Trophoblast cell (in vitro differentiated cells and primary cell): ENCODE results near the gene JARID2.

Experiments
- DNase-seq, 2 donors: peaks; one replicate each; pipeline ENCODE4 v3.0.0-alpha.2; 2016
- H2AFZ ChIP-seq: 2 replicates; pipeline ENCODE4 v1.6.1; 2013; ENCODE audit warnings: low read length, moderate library complexity, mild to moderate bottlenecking; ENCODE audit not compliant: insufficient read depth, poor library complexity
- H2AK5ac ChIP-seq: 2 replicates; pipeline ENCODE4 v1.6.1; 2013; ENCODE audit warnings: mild to moderate bottlenecking, low read length
- H2BK120ac ChIP-seq: 2 replicates; pipeline ENCODE4 v1.6.1; 2013; ENCODE audit warnings: low read length, mild to moderate bottlenecking, moderate library complexity; ENCODE audit not compliant: insufficient read depth, poor library complexity
- H2BK12ac ChIP-seq: 2 replicates; pipeline ENCODE4 v1.6.1; 2013; ENCODE audit warnings: mild to moderate bottlenecking, low read length, moderate library complexity
- H2BK5ac ChIP-seq: 2 replicates; pipeline ENCODE4 v1.6.1; 2013; ENCODE audit warnings: low read length, low read depth, moderate library complexity, mild to moderate bottlenecking; ENCODE audit not compliant: poor library complexity
- H3K14ac ChIP-seq: 2 replicates; pipeline ENCODE4 v1.6.1; 2013; ENCODE audit warnings: mild to moderate bottlenecking, low read length
- H3K18ac ChIP-seq: 2 replicates; pipeline ENCODE4 v1.6.1; 2013; ENCODE audit warnings: mild to moderate bottlenecking, low read length
- H3K23ac ChIP-seq: 2 replicates; pipeline ENCODE4 v1.6.1; 2013; ENCODE audit warnings: low read length
- H3K27ac ChIP-seq: 2 replicates; pipeline ENCODE4 v1.5.1; 2013; ENCODE audit warnings: low read depth, mild to moderate bottlenecking, inconsistent platforms, low read length, moderate library complexity
- H3K27me3 ChIP-seq: 2 replicates; pipeline ENCODE4 v1.6.1; 2013; ENCODE audit warnings: inconsistent platforms, mild to moderate bottlenecking, low read length, moderate library complexity; ENCODE audit not compliant: insufficient read depth
- H3K36me3 ChIP-seq, 2 experiments: 1 replicate in 1 of 2; 2 replicates in 1 of 2; pipeline ENCODE4 v1.6.1; 2013; ENCODE audit warnings: low read length in 2 of 2, mild to moderate bottlenecking in 2 of 2, moderate library complexity in 1 of 2; ENCODE audit not compliant: insufficient read depth in 2 of 2, control insufficient read depth in 1 of 2
- H3K4ac ChIP-seq: 2 replicates; pipeline ENCODE4 v1.6.1; 2013; ENCODE audit warnings: low read depth, mild to moderate bottlenecking, low read length, moderate library complexity
- H3K4me1 ChIP-seq, 2 experiments: 1 replicate in 1 of 2; 2 replicates in 1 of 2; pipeline ENCODE4 v1.6.1; 2013; ENCODE audit warnings: low read length in 2 of 2, mild to moderate bottlenecking in 2 of 2, moderate library complexity in 1 of 2; ENCODE audit not compliant: insufficient read depth in 2 of 2, control insufficient read depth in 1 of 2
- H3K4me2 ChIP-seq: 2 replicates; pipeline ENCODE4 v1.6.1; 2013; ENCODE audit warnings: inconsistent platforms, mild to moderate bottlenecking, low read length, moderate library complexity
- H3K4me3 ChIP-seq: 2 replicates; pipeline ENCODE4 v1.5.1; 2013; ENCODE audit warnings: mild to moderate bottlenecking, low read depth, low read length, inconsistent platforms
- H3K79me1 ChIP-seq: one replicate; pipeline ENCODE4 v1.6.1; 2013; ENCODE audit warnings: low read length
- H3K79me2 ChIP-seq: 2 replicates; pipeline ENCODE4 v1.6.1; 2013; ENCODE audit warnings: low read length, mild to moderate bottlenecking; ENCODE audit not compliant: control insufficient read depth, insufficient read depth, poor library complexity
- H3K9ac ChIP-seq: 2 replicates; pipeline ENCODE4 v1.6.1; 2013; ENCODE audit warnings: mild to moderate bottlenecking, low read length
- H3K9me3 ChIP-seq: 2 replicates; pipeline ENCODE4 v1.6.1; 2013; ENCODE audit warnings: low read depth, mild to moderate bottlenecking, control low read depth, inconsistent platforms, low read length; ENCODE audit not compliant: insufficient read depth
- H4K12ac ChIP-seq: 2 replicates; pipeline ENCODE4 v1.6.1; 2013; ENCODE audit warnings: low read depth, mild to moderate bottlenecking, low read length, moderate library complexity
- H4K8ac ChIP-seq: 2 replicates; pipeline ENCODE4 v1.6.1; 2013; ENCODE audit warnings: low read depth, mild to moderate bottlenecking, low read length, moderate library complexity
- H4K91ac ChIP-seq: one replicate; pipeline ENCODE4 v1.6.1; 2013; ENCODE audit warnings: low read depth, mild to moderate bottlenecking, low read length, moderate library complexity
- WGBS: extraction: QIAGEN DNeasy Blood & Tissue Kit; methylation state at CpG from one replicate; pipeline ENCODE4 v1.1.7; 2013; ENCODE audit warnings: missing lambda C conversion rate; ENCODE audit not compliant: insufficient read length, insufficient coverage; ENCODE audit errors: extremely low coverage; 5-methylcytosine and 5-hydroxymethylcytosine counted together

Gene JARID2

DNA sequence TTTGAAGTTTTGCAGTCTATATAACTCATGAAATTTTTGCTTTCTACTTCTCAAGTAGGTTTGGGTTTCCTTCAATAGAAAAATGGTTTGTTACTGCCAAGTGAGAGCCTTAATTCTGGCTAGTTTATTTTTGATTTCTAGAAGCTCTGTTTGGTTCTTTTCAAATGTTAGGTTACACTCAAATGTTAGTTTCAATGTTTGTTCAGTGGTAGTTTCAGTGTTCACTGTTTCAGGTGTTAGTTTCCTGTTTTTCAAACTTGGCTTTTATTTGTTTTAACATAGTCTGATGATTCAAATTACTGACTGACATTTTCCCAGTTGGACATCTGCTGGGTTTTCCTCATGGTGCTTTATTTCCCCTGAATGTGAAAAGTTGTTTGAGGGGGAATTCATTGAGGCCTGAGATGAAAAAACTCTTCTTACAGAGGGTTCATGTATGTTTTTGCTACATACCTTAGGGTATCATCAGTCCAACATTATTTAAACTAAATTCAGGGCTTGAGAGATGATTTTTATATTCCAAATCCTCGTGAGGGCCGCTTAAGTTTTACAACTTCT is 189.0 kb downstream of the JARID2 start:
- no peaks in the 10 kb centered on the region for H3K27me3 ChIP-seq
- no CpG with 5 or more reads among the region's 2 CpGs for WGBS
- H3K18ac ChIP-seq = no peak overlapping the region

DNA sequence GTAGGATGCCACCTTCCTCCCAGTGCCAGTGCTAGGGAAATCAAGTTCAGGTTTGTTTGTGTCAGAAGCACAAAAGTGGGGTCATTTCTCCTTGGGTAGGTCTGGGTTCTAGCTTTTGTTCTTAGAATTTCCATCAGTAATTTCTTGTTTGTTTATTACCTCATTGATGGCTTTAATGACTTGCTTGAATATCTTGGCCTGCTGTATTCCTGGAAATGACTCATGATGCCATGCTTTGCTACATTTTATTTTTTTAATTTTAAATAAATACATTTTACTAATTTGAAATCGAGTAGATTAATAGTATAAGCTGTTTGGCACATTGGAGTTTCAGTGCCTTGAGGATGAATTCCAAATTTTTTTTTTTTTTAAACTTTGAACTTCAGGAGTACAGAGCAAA is 189.6 kb downstream of the JARID2 start:
- H2BK5ac ChIP-seq = no peak overlapping the region
- peaks cover 11 to 20% of the 10 kb centered on the region in 2 experiments for H3K4me1 ChIP-seq
- H3K23ac ChIP-seq = no peak overlapping the region
- H4K91ac ChIP-seq = no peak overlapping the region
- no peak overlapping the region for H4K12ac ChIP-seq
- no CpG with 5 or more reads among the region's 1 CpG for WGBS
- no peak overlapping the region for H2BK120ac ChIP-seq
- no peak for DNase-seq
- H4K8ac ChIP-seq = no peak overlapping the region
- no peaks in the 10 kb centered on the region for H3K9me3 ChIP-seq
- H2AK5ac ChIP-seq = no peak overlapping the region
- H3K18ac ChIP-seq = no peak overlapping the region
- no peak overlapping the region for H2BK12ac ChIP-seq
- H3K27me3 ChIP-seq = no peaks in the 10 kb centered on the region
- H3K9ac ChIP-seq = no peak overlapping the region
- H3K79me2 ChIP-seq = no peaks in the 10 kb centered on the region
- no peak overlapping the region for H3K4me2 ChIP-seq
- H3K14ac ChIP-seq = no peak overlapping the region
- no peak overlapping the region for H3K27ac ChIP-seq
- H3K36me3 ChIP-seq = no peaks in the 10 kb centered on the region
- peaks cover 6% of the 10 kb centered on the region for H3K79me1 ChIP-seq
- H3K4me3 ChIP-seq = no peak overlapping the region
- no peak overlapping the region for H3K4ac ChIP-seq
- H2AFZ ChIP-seq = no peak overlapping the region

More for the DNA sequence above, 189.0 kb downstream of the JARID2 start:
- Histone ChIP-seq H2AFZ (no peak overlapping the region), H4K91ac (no peak overlapping the region), H3K4ac (no peak overlapping the region), H2AK5ac (no peak overlapping the region), H2BK12ac (no peak overlapping the region), H2BK5ac (no peak overlapping the region), H4K12ac (no peak overlapping the region), H3K23ac (no peak overlapping the region), H3K4me1 (peaks cover 11 to 20% of the 10 kb centered on the region in 2 experiments), H2BK120ac (no peak overlapping the region), H3K9me3 (no peaks in the 10 kb centered on the region), H3K9ac (no peak overlapping the region), H3K4me2 (no peak overlapping the region), H3K36me3 (no peaks in the 10 kb centered on the region), H3K79me2 (no peaks in the 10 kb centered on the region), H3K14ac (no peak overlapping the region), H3K79me1 (peaks cover 6% of the 10 kb centered on the region), H4K8ac (no peak overlapping the region), H3K4me3 (no peak overlapping the region), H3K27ac (no peak overlapping the region)
- no peak for DNase-seq

- H3K36me3 ChIP-seq = no peaks in the 10 kb centered on the region
- WGBS = no CpG with 5 or more reads among the region's 3 CpGs
- no peak overlapping the region for H4K91ac ChIP-seq
- no peak overlapping the region for H3K4me3 ChIP-seq
- H3K18ac ChIP-seq = no peak overlapping the region
- no peak overlapping the region for H2BK12ac ChIP-seq
- H3K79me1 ChIP-seq = peaks cover 4% of the 10 kb centered on the region
- no peaks in the 10 kb centered on the region for H3K79me2 ChIP-seq
- no peaks in the 10 kb centered on the region for H3K27me3 ChIP-seq
- no peak overlapping the region for H3K4me2 ChIP-seq
- no peaks in the 10 kb centered on the region for H3K9me3 ChIP-seq
- no peak overlapping the region for H4K8ac ChIP-seq
- no peak overlapping the region for H3K27ac ChIP-seq
- H2BK120ac ChIP-seq = no peak overlapping the region
- H2AFZ ChIP-seq = no peak overlapping the region
- no peak overlapping the region for H3K14ac ChIP-seq
- no peak overlapping the region for H3K23ac ChIP-seq
- no peak overlapping the region for H2BK5ac ChIP-seq
- peaks cover 7 to 14% of the 10 kb centered on the region in 2 experiments for H3K4me1 ChIP-seq
- H3K4ac ChIP-seq = peak overlapping the region; percentile 47
- H4K12ac ChIP-seq = no peak overlapping the region
- H3K9ac ChIP-seq = no peak overlapping the region
- no peak for DNase-seq
- no peak overlapping the region for H2AK5ac ChIP-seq
These were observed 190.6 kb downstream of the JARID2 start for GRCh38 chr6:15436451-15436850.

DNA sequence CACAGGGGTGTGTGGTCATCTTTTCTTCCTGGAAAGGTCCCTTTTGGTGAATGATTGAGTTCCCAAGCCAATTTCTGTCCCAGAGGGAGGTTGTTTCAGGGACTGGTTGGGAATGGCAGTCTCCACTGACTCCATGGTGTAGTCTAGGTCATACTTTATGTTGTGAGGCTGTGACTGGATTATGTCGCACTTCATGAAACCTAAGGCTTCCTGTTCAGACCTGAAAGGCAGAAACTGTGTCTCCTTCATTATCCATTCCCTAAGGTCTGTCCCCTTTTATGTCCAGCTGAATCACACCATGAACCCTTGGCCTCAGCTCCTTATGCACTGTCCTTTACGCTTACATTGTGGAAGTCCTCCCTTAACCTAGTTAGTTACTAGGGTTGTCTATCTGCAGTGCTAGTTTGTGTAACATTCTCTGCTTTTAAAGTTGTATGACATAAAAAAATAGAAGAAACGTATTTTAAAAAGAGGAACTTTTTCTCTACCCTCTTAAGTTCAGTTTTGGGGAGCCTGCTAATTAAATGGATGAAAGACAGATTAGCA is 191.3 kb downstream of the JARID2 start:
- peaks cover 3 to 10% of the 10 kb centered on the region in 2 experiments for H3K4me1 ChIP-seq
- peaks cover 2% of the 10 kb centered on the region for H3K79me1 ChIP-seq
- no peak overlapping the region for H3K9ac ChIP-seq
- no peak overlapping the region for H4K12ac ChIP-seq
- no peaks in the 10 kb centered on the region for H3K79me2 ChIP-seq
- no peak overlapping the region for H3K4me2 ChIP-seq
- no peak for DNase-seq
- H2BK5ac ChIP-seq = no peak overlapping the region
- no peak overlapping the region for H3K18ac ChIP-seq
- H4K91ac ChIP-seq = no peak overlapping the region
- H4K8ac ChIP-seq = no peak overlapping the region
- H2AK5ac ChIP-seq = no peak overlapping the region
- H2BK120ac ChIP-seq = no peak overlapping the region
- no peaks in the 10 kb centered on the region for H3K9me3 ChIP-seq
- no peak overlapping the region for H3K4me3 ChIP-seq
- no peak overlapping the region for H2BK12ac ChIP-seq
- no peak overlapping the region for H3K14ac ChIP-seq
- H3K27ac ChIP-seq = no peak overlapping the region
- no CpG with 5 or more reads among the region's 3 CpGs for WGBS
- no peak overlapping the region for H3K4ac ChIP-seq
- no peaks in the 10 kb centered on the region for H3K36me3 ChIP-seq
- no peak overlapping the region for H2AFZ ChIP-seq
- H3K23ac ChIP-seq = no peak overlapping the region
- no peaks in the 10 kb centered on the region for H3K27me3 ChIP-seq
